ENCODE results near the gene FGF12. TPM values are rescaled to one million over a fixed set of nuclear protein-coding genes. Genes with fewer than 3 reads are reported as not detected.

FGF12 gene
- total RNA-seq, 2 donors from 2014 or later = 0.25 to 0.48 TPM

- no peaks in the 10 kb centered on the region for H3K4me1 ChIP-seq
- no peaks in the 10 kb centered on the region for H3K36me3 ChIP-seq
- H3K9ac ChIP-seq (ENCODE audit: low read depth in 2 of 2, low read length in 2 of 2) = no peak overlapping the region
- no peak overlapping the region for H3K27ac ChIP-seq
- intact Hi-C loops (cut with DNase I) = no loop called here
- no peaks in the 10 kb centered on the region for H3K9me3 ChIP-seq
- no peaks in the 10 kb centered on the region for H3K27me3 ChIP-seq
- no peak for TF ChIP-seq CTCF (IDR thresholded peaks at IDR 0.05)
- no peak overlapping the region for H3K4me3 ChIP-seq
- no peak for DNase-seq
Observed at GRCh38 chr3:192259661-192260060, 467.7 kb downstream of the FGF12 start.

- TF ChIP-seq CTCF (IDR thresholded peaks at IDR 0.05) = no peak
- no peaks in the 10 kb centered on the region for H3K9me3 ChIP-seq
- no peak overlapping the region for H3K9ac ChIP-seq (ENCODE audit: low read depth in 2 of 2, low read length in 2 of 2)
- H3K4me3 ChIP-seq = no peak overlapping the region
- H3K27me3 ChIP-seq = no peaks in the 10 kb centered on the region
- no peak overlapping the region for H3K27ac ChIP-seq
- no peak for DNase-seq
- intact Hi-C loops (cut with DNase I) = no loop called here
- no peaks in the 10 kb centered on the region for H3K4me1 ChIP-seq
- no peaks in the 10 kb centered on the region for H3K36me3 ChIP-seq
Observed at GRCh38 chr3:192258721-192259120, 468.6 kb downstream of the FGF12 start.

GRCh38 chr3:192255839-192256238 is 471.5 kb downstream of the FGF12 start:
- intact Hi-C loops (cut with DNase I) = no loop called here
- Histone ChIP-seq H3K27ac (no peak overlapping the region), H3K36me3 (no peaks in the 10 kb centered on the region), H3K27me3 (no peaks in the 10 kb centered on the region), H3K4me3 (no peak overlapping the region), H3K9me3 (no peaks in the 10 kb centered on the region), H3K4me1 (no peaks in the 10 kb centered on the region), H3K9ac (ENCODE audit: low read depth in 2 of 2, low read length in 2 of 2) (no peak overlapping the region)
- no peak for DNase-seq
- no peak for TF ChIP-seq CTCF (IDR thresholded peaks at IDR 0.05)

- Histone ChIP-seq H3K4me1 (no peaks in the 10 kb centered on the region), H3K36me3 (no peaks in the 10 kb centered on the region), H3K4me3 (no peak overlapping the region), H3K27ac (no peak overlapping the region), H3K27me3 (no peaks in the 10 kb centered on the region), H3K9me3 (no peaks in the 10 kb centered on the region), H3K9ac (ENCODE audit: low read depth in 2 of 2, low read length in 2 of 2) (no peak overlapping the region)
- no peak for TF ChIP-seq CTCF (IDR thresholded peaks at IDR 0.05)
- no peak for DNase-seq
- intact Hi-C loops (cut with DNase I) = no loop called here
Observed at GRCh38 chr3:192253138-192253887, 474.0 kb downstream of the FGF12 start.

GRCh38 chr3:192249516-192249915 is 477.8 kb downstream of the FGF12 start:
- no peak for TF ChIP-seq CTCF (IDR thresholded peaks at IDR 0.05)
- no peak overlapping the region for H3K4me3 ChIP-seq

More at GRCh38 chr3:192249516-192249915, 477.8 kb downstream of the FGF12 start:
- H3K36me3 ChIP-seq = no peaks in the 10 kb centered on the region
- no peak overlapping the region for H3K27ac ChIP-seq
- intact Hi-C loops (cut with DNase I) = no loop called here
- no peaks in the 10 kb centered on the region for H3K9me3 ChIP-seq
- H3K4me1 ChIP-seq = no peaks in the 10 kb centered on the region
- DNase-seq = no peak
- H3K27me3 ChIP-seq = no peaks in the 10 kb centered on the region
- no peak overlapping the region for H3K9ac ChIP-seq (ENCODE audit: low read depth in 2 of 2, low read length in 2 of 2)
